Effector CD8-positive, alpha-beta T cell (primary cell): ENCODE measurements around the gene TNS3.

ENCODE experiments used
- DNase-seq: peaks from one replicate; lab custom pipeline; 2025; lab: John Stamatoyannopoulos, UW

TNS3 gene

DNA sequence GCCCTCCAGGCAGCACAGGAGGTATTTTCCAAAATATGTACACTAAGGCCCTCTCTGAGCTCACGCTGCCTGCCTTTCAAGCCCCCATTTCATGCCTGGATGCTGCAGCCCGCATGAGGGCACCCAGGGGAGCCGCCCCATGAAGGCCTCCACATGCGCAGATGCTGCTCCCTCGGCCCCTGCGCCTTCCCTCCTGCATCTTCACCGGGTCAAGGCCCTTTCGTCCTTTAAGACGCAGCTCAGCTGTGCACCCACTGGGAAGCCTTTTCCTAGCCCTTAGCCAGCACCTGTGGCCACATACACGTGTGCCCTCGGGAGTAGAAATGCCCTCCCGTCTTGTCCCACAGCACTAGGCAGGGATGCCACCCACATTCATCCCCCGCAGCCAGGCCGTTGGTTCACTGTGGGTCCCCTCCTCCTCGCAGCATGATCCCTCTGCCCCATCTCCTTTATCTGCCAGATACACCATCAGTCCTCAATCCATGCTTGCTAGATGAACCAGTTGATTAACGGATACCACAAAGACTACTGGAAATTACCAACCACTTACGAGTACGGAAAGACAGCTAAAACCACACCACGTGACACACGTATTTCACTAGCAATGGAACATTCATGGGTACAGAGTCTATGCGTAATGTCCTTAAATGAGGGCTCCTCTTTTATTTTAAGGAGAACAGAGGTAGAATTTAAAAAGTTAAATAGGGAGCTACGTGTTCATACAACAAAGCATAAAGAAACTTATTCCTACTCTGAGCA lies 278.0 kb downstream of the TNS3 start:
- no peak for DNase-seq

DNA sequence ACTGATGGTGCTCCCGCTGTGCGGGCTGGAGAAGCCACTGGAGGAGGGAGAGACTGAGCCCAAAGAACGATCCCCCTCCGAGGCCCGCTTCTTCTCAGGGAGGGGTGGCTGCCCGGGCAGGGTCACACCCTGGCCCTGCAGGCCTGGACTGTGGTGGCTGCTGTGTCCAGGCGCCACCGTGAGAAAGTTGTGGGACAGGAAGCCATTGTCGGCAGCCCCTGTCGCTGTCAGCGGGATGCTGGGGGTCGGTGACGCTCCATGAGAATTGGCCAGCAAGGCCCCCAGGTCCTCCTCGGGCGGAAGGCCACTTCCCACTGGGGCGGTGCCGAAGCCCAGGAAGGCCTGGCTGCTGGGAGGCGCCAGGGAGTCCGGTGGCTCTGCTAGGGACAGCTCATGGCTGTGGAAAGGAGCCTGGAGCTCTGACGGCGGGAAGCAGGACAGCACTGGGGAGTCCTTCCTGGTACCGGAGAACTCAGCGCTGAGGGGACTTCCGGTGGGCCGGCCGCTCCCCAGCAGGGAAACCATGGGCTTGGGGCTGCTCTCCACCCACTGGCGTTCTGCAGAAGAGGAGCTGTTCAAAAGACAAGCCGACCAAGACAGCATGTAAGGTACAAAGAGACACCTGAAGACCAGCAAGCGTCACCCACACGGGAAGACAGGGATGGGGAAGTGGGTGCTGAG lies 278.8 kb downstream of the TNS3 start:
- DNase-seq = no peak

DNA sequence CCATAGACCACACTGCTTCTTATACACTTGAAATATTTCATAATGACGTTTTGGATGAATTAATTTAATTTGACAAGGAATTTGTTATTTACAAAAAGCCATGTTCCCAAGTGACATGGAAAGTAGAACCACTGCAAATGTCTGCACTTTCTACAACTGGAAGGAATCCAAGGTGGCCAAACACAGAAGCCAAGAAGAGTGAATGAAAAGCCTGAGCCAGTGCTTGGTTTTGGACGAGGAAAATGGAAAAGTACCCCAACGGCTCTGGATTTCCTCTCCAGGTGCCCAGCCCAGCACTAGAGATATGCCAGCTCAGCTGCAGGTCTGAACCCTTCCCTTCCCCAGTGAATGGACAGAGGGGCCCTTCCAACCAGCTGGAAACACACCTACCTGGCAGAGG lies 279.4 kb downstream of the TNS3 start:
- DNase-seq = no peak

DNA sequence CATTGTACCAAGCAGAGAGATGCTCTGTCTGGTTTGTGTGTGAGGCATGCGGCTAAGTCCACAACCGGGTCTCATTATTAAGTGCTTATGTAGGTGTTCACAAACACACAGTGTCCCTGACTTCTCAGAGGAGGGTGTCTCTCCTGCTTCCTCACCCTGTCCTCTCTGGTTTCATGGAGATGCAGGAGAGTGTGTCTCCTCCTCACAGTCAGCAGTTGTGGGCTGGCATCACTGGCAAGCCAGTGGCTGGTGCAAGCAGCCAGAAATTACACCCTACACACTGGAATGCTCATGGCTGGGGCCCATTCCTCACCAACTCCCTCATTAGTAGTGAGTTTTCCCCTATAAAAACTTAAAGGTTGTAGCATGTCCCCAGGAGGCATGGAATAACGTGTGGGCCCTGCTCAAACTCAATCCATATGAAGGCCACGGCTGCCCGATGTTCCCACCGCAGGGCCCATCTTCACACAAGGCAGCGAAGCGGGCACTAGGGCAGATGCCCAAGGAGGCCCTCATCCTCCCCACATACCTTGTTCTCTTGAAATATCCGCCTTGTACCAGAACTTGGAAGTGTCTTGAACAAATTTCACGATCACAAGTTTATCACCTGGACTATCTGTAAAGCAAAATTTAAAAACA lies 280.1 kb downstream of the TNS3 start:
- DNase-seq = no peak

DNA sequence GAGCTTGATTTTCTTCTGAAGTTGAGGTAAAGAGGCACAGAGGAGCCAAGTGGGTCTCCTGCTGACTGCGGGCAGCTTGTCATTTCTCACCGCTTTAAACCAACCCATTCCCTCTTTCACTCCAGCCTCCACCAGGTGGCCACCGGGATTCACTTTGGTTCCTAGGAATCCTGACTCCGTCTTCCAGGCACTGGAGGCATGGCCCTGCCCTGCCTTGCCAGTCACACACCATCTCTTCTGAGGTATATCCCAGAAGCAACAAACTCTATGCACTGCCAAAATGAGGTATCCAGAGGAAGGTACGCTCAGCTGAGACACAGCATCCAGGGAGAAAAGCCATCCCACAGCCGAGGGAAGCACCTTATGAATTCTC lies 280.8 kb downstream of the TNS3 start:
- no peak for DNase-seq

DNA sequence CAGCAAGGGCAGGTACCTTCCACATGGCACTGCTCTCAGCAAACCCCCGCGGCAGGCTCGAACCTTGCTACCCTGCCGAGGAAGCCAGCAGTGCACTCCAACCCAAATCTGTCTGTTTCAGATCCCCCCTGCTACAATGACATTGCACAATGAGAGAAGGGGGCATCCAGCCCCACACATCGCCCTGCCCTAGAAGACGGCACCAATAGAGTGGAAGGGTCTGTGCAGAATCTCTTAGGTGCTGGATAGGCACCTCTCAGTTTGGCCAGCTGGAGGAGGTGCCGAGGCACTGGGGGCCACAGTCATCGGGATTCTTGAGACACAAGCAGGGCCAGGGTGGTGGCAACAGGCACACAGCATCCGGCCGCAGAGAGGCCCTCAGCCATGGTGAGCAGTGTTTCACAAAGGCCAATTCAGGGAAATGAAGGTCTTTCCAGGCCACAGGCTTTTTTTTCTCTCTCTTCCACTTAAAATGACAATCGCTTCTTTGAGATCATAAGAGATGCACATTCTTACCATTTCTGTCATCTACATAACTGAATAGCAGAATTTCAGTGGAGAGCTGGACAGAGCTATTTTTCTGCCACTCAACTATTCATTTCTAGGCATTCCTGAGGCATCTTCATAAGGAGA lies 281.3 kb downstream of the TNS3 start:
- DNase-seq = no peak

DNA sequence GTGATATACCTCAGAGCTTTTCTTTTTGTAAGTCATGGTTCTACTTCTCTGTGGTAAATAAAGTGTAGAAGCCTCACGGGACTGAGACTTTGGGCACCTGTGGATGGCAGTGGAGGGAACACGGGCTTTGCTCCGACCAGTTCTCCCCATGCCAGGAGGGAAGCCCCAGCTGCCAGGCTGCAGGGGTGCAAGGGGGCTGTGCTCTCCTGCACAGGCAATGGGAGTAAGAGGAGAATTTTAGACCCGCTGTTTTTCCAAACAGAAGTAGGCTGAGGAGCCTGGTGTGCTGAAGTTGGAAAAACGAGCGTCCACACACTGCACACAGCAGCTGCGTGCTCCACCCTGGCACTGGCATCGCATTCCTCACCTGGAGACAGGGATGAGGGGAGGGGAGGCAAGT lies 282.4 kb downstream of the TNS3 start:
- DNase-seq = no peak

DNA sequence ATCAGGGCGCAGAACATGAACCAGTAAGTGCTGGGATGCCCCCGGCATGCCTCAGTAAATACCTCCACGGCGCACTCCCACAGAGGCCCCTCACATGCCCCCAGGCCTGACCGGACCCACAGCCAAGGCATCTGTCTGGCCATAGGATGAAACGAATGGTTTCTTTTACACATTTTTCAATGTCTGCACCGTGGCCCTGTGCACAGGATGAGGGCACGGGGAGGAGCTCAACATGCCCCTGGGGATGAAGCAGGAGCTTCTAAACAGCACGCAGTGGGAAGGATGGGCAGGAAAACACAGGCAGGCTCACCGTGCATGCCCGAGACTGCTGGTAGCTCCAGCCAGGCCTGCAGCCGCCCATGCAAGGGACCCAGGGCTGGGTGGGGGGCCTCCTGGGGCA lies 283.3 kb downstream of the TNS3 start:
- DNase-seq = no peak

DNA sequence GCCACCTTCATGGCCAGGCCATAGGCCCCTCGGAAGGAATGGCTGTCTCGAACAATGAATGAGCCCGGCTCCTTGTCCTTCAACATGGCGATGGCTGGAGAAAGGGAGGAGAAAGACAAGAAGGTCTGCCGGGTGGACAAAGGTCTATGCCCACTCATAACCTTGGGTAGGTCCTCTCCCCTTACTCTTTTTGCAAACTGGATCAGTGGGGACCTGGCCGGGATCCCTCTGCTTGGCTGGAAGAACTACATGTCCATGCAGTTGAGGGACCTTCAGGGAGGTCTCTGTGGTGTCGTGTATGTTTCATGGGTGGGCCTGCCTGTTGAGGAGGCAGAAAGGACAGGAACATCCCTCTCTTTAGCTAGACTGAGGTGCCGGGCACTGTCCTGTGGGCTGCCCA lies 284.8 kb downstream of the TNS3 start:
- DNase-seq = no peak

DNA sequence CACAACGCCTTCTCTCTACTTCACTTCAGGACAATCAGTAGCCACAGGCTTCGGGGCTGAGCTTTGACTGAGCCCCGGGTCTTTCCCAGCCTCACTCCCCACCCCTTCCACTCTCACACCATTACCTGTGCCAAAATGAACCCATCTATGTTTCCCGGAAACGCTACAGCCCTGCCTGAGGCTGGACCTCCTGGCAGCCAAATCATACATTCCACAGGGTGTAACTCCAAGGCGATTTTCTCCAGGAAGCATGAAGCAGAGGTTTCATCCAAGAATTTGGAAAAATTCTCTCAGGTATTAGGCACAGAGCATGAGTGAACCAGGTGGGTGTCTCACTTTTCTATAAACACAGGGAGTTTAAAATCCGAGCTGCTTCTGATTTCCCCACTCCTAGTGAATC lies 286.3 kb downstream of the TNS3 start:
- DNase-seq = no peak

DNA sequence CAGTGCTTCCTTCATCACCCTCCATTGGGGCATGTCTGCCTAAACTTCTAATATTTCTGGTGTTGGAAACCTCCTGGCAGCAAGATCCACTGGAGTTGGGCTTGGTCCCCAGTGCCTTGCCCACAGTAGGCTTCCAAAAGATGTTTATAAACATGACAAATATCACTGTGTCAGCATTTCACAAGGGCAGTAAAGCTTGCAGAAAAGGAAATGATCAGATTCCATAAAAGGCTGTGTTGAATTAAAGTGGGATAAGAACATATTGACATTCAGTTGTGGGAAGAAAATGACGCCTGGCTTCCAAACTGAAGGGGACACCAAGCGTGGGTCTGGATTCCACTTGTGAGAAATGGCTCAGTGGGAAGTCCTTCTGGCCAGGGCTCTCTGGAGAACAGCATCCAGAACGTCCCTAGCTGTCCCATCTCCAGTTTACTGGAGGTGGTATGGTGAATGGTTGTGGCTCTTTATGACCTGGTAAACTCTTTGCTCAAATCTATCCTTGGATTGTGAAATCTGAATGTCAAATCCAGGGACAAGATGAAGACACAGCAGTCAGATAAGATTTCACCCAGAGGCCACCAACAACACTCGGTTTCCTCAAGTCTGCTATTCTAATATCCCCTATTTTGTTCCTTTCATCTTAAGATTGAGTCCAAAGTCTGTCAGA lies 287.2 kb downstream of the TNS3 start:
- no peak for DNase-seq

DNA sequence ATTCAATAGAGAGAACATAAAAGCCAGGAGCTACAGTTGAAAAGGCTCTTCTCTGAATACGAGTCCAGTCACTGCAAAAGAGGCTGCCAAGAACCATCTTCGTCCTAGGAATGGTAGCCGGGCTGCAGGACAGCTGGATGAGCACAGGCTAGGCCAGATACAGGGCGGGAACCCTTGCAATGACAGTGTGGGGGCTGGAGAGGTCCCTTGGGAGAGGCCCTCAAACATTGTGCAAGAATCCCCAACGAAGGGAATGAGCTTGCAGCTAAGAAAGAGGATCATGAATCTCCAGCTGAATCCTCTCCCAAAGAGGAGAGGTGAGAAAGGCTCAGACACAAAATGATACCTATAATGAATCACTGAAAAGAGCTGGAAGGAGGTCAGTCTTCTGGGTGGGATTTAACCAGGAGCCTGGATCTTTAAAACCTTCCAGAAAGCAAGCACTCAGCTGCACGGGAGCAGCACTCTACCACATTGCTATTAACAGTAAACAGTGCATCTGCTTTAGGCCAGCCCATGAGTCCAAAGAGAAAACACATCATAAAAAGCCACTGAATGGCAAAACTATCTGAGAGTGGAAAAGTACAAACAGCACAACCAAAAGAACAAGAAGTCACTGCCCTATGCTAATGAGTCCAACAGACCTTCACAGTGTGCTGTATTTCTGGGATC lies 287.9 kb downstream of the TNS3 start:
- no peak for DNase-seq

DNA sequence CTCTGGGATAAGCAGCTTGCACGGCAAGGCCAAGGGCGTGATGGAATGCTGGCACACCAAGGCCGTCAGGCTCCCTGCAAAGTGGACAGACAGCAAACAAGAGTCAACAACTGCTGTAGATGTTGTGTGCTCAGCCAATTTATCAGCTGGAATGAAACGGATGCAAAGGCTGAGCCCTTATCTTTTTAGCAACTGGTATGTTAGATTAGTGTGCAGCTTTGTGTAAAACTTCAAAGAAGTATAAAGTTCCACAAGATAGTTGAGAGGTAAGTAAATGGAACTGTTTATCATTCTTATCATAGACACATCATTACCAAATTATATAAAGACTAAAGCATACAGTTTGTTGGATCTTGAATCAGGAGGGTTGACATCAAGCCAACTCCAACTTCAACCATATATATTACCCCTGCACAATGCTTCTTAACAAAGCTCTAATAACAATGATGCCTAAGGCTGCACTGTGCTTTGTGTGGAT lies 289.0 kb downstream of the TNS3 start:
- DNase-seq = no peak

DNA sequence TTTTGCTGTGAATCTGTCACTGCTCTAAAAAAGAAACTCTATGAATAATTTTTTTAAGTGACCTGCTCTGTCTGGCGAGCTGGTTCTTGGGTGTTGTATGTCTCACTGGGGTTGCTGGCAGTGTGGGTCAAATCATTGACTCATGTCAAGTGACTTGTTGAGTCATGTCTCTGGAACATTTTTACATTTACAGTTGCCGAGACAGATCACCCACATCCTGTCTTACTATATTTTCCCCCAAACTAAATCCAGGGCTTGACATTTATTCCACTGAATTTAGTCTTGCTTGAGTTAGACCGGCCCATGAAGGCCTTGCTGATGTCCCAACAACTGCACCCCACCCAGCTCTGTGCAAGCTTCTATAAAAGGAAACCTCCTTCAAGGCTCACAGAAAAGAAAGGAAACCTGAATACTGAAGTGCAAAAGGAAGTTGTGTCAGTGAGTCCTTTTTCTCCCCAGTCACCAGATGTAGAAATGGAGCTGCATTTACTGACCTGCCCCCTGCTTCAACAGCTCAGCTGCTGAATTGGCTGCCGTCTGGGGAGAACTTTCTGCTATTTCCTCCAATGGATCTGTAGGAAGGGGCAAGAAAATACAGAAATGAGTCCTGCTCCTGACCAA lies 290.3 kb downstream of the TNS3 start:
- DNase-seq = no peak

DNA sequence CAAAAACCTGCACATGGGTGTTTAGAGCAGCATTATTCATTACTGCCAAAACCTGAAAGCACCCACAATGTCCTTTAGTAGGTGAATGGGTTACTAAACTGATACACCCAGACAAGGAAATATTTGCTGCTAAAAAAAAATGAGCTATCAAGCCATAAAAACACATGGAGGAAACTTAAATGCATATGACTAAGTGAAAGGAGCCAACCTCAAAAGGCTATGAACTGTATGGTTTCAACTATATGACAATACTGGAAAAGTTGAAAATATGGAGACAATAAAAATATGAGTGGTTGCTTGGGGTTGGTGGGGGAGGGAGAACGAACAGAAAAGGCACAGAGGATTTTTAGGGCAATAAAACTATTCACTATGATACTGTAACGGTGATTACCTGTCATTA lies 291.0 kb downstream of the TNS3 start:
- DNase-seq = no peak

DNA sequence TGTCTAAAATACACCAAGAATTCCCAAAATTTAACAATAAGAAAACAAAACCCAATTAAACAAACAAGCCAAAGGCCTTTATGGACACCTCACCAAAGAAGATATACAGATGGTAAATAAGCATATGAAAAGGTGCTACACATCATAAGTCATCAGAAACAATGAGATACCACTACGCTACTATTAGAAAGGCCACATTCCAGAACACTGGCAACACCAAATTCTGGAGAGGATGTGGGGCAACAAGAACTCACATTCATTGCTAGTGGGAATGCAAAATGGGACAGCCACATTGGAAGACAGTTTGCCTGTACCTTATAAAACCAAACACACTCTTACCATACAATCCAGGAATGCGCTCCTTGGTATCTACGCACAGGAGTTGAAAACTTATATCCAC lies 291.4 kb downstream of the TNS3 start:
- no peak for DNase-seq

DNA sequence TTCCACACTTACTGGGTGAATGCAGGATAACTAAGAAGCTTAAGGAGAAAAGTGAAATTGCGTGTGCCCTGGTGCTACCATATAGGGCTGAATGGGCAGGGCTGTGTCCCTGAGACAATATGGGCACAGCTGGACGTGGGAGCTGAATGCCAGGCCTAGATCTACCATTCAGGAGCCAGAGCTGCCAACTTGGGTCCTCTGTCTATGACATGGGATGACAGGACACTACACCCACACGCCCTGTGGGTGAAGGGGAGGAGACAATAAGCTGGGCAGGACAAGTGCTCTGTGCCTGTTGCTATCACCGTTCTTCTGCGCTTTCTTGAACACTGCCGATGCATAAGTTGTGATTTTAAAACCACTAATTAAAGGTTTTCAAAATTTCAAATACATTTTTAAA lies 293.9 kb downstream of the TNS3 start:
- DNase-seq = no peak

DNA sequence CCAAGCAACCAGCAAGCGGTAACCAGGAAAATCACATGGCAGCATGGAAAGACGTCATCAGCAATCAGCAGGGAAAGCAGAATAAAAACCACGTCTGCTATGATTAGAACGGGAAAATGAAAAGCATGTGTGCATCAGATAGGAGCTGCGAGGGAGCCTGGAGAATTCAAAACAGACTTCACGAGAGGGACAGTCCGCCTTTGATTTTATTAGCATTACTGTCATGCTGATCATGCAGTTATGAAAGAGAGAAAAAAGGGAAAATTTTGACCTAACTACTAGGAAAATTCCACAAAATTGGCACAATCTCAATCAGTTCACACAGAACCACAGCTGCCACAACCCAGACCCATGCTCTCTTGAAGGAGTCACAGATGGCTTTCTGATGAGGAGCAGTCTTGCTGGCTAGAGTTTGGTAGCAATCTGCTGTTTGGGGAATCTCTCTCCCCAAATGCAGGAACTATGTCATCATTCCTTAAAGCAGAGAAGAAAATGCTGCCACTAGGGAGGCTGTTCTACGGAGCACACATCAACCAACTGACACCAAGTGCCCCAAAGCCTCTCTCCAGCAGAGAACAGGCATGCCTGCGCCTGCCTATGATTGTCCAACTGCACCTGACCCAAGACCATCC lies 295.9 kb downstream of the TNS3 start:
- no peak for DNase-seq

DNA sequence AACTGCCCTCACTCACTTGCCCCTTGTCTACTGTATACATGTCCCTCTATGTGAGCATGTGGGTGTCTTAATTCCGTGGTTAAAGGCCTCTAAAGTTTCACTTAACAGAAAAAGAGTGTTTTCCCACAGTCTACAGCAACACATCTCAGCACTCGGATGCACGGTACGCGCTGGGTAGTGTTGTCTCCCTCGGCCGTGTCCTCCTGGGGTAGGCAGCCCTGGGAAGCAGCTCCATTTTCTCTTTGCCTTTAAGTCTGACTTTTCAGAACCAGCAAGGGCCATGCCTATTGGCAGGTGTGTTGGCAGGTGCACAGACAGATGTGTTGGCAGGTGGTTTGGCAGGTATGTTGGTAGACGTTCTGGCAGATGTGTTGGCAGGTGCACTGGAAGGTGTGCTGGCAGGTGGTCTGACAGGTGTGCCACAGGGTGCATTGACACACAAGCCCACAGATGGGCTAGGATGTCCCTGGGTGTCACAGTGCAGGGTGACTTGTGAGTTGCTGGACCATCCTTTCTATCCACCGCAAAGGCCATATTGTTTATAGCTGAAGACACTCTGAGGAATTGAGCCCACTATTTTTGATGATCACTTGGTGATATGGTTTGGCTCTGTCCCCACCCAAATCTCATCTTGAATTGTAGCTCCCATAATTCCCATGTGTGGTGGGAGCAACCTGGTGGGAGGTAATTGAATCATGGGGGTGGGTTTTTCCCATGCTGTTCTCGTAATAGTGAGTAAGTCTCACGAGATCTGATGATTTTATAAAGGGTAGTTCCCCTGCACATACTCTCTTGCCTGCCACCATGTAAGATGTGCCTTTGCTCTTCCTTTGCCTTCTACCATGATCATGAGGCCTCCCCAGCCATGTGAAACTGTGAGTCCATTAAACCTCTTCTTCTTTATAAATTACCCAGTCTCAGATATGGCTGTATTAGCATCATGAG lies 296.9 kb downstream of the TNS3 start:
- no peak for DNase-seq
